IMR-90 (cell line): ENCODE measurements around the gene AJUBA. TPM values are rescaled to one million over a fixed set of nuclear protein-coding genes. Genes with fewer than 3 reads are reported as not detected.

Source experiments
- ATAC-seq: fragments of 200-7000 bp; cut with Tn5 transposase; 2 replicates; pipeline ENCODE4 v1.9.1; 2020; ENCODE audit warnings: low read depth, mild to moderate bottlenecking, moderate library complexity
- BruUV-seq: library from RNA; stranded (reverse); fragments of 400-500 nt; replicated peaks from 2 replicates; lab custom pipeline; 2021; lab: Mats Ljungman, UMichigan
- CTCF ChIA-PET: fragments of 300-600 bp; formaldehyde crosslinking; extraction: SDS; loops from one replicate; lab custom pipeline; 2021; ENCODE audit warnings: antibody characterized with exemption; lab: Yijun Ruan, JAX
- POLR2A ChIA-PET: fragments of 300-600 bp; sonication (Branson Sonifier 250); formaldehyde crosslinking; loops from one replicate; lab custom pipeline; 2022; ENCODE audit warnings: antibody characterized with exemption; ENCODE audit not compliant: unreplicated experiment; lab: Charles Lee
- DNase-seq: peaks from one replicate; pipeline ENCODE4 v3.0.0; 2013
- H2AFZ ChIP-seq: replicated peaks from 2 replicates; pipeline ENCODE3; 2013; ENCODE audit warnings: low read length, mild to moderate bottlenecking; ENCODE audit not compliant: poor library complexity
- H2AK5ac ChIP-seq: 2 replicates; pipeline ENCODE4 v1.6.1; 2013; ENCODE audit warnings: low read depth, low read length, inconsistent platforms
- H2AK9ac ChIP-seq: replicated peaks from 2 replicates; pipeline ENCODE3; 2013; ENCODE audit warnings: mild to moderate bottlenecking, low read depth, low read length, moderate library complexity; ENCODE audit not compliant: poor library complexity
- H2BK120ac ChIP-seq: 2 replicates; pipeline ENCODE4 v1.6.1; 2013; ENCODE audit warnings: low read depth, low read length, inconsistent platforms
- H2BK15ac ChIP-seq: 3 replicates; pipeline ENCODE4 v1.6.1; 2013; ENCODE audit warnings: low read depth, low read length, inconsistent platforms
- H2BK20ac ChIP-seq: 2 replicates; pipeline ENCODE4 v1.6.1; 2013; ENCODE audit warnings: low read depth, mild to moderate bottlenecking, inconsistent platforms, low read length, moderate library complexity
- H2BK5ac ChIP-seq: 2 replicates; pipeline ENCODE4 v1.6.1; 2013; ENCODE audit warnings: mild to moderate bottlenecking, low read depth, low read length, inconsistent platforms; ENCODE audit not compliant: poor library complexity, severe bottlenecking
- H3K14ac ChIP-seq: replicated peaks from 2 replicates; pipeline ENCODE4 v1.6.1; 2013; ENCODE audit warnings: low read depth, low read length, inconsistent platforms
- H3K18ac ChIP-seq: 2 replicates; pipeline ENCODE4 v1.6.1; 2013; ENCODE audit warnings: low read depth, low read length, control low read depth
- H3K23ac ChIP-seq: 2 replicates; pipeline ENCODE4 v1.6.1; 2013; ENCODE audit warnings: low read depth, low read length, inconsistent platforms
- H3K27ac ChIP-seq: 2 replicates; pipeline ENCODE4 v1.5.1; 2013; ENCODE audit warnings: mild to moderate bottlenecking, control low read depth, low read length; ENCODE audit not compliant: insufficient read depth
- H3K27me3 ChIP-seq: 2 replicates; pipeline ENCODE4 v1.6.1; 2013; ENCODE audit warnings: low read length; ENCODE audit not compliant: control insufficient read depth, insufficient read depth
- H3K36me3 ChIP-seq: 2 replicates; pipeline ENCODE4 v1.6.1; 2013; ENCODE audit warnings: low read length, mixed read lengths; ENCODE audit not compliant: control insufficient read depth, insufficient read depth
- H3K4ac ChIP-seq: 2 replicates; pipeline ENCODE4 v1.6.1; 2013; ENCODE audit warnings: low read depth, low read length, inconsistent platforms
- H3K4me1 ChIP-seq: 2 replicates; pipeline ENCODE4 v1.6.1; 2013; ENCODE audit warnings: low read length, mixed read lengths; ENCODE audit not compliant: control insufficient read depth, insufficient read depth
- H3K4me2 ChIP-seq: 2 replicates; pipeline ENCODE4 v1.6.1; 2013; ENCODE audit warnings: low read depth, mild to moderate bottlenecking, control low read depth, low read length, moderate library complexity
- H3K4me3 ChIP-seq: 2 replicates; pipeline ENCODE4 v1.5.1; 2013; ENCODE audit warnings: low read depth, mild to moderate bottlenecking, control low read depth, low read length, moderate library complexity; ENCODE audit not compliant: insufficient read depth
- H3K56ac ChIP-seq: 2 replicates; pipeline ENCODE4 v1.6.1; 2013; ENCODE audit warnings: low read length, inconsistent platforms; ENCODE audit not compliant: insufficient read depth; ENCODE audit errors: extremely low read depth
- H3K79me1 ChIP-seq, 2 experiments: 2 replicates each; pipeline ENCODE4 v1.6.1; 2013; ENCODE audit warnings: low read length in 2 of 2, inconsistent platforms in 1 of 2, low read depth in 1 of 2
- H3K9ac ChIP-seq: 2 replicates; pipeline ENCODE4 v1.6.1; 2013; ENCODE audit warnings: low read depth, low read length, control low read depth
- H3K9me1 ChIP-seq: 2 replicates; pipeline ENCODE4 v1.6.1; 2013; ENCODE audit warnings: low read length, inconsistent platforms; ENCODE audit not compliant: insufficient read depth
- H3K9me3 ChIP-seq: 2 replicates; pipeline ENCODE4 v1.6.1; 2013; ENCODE audit warnings: low read length; ENCODE audit not compliant: control insufficient read depth, insufficient read depth
- H4K20me1 ChIP-seq: 2 replicates; pipeline ENCODE4 v1.6.1; 2013; ENCODE audit warnings: low read length, inconsistent platforms; ENCODE audit not compliant: insufficient read depth
- H4K5ac ChIP-seq: 2 replicates; pipeline ENCODE4 v1.6.1; 2013; ENCODE audit warnings: mild to moderate bottlenecking, low read depth, low read length, control low read depth
- H4K8ac ChIP-seq, 2 experiments: 2 replicates each; pipeline ENCODE4 v1.6.1; 2013; ENCODE audit warnings: low read depth in 2 of 2, low read length in 2 of 2, control low read depth in 1 of 2, inconsistent platforms in 1 of 2
- H4K91ac ChIP-seq: 2 replicates; pipeline ENCODE4 v1.6.1; 2013; ENCODE audit warnings: low read depth, low read length, inconsistent platforms; ENCODE audit not compliant: insufficient read depth
- BHLHE40 ChIP-seq: fragments of 150-350 bp; IDR thresholded peaks from 2 replicates; pipeline ENCODE4 v1.6.1; 2016; ENCODE audit warnings: mild to moderate bottlenecking, low read depth, low read length
- CEBPB ChIP-seq: IDR thresholded peaks from 2 replicates; pipeline ENCODE4 v1.6.1; 2012; ENCODE audit warnings: low read depth, low read length, improper control_type of control experiment
- CHD1 ChIP-seq: IDR thresholded peaks from 2 replicates; pipeline ENCODE4 v1.6.1; 2012; ENCODE audit warnings: low read depth, low read length, improper control_type of control experiment
- CTCF ChIP-seq: conservative IDR thresholded peaks from 2 replicates; pipeline ENCODE4 v1.5.1; 2012; ENCODE audit warnings: mild to moderate bottlenecking, low read depth, low read length, improper control_type of control experiment
- ELK1 ChIP-seq: fragments of 150-350 bp; IDR thresholded peaks from 2 replicates; pipeline ENCODE4 v1.6.1; 2016; ENCODE audit warnings: low read depth, mild to moderate bottlenecking, low read length, moderate library complexity, borderline replicate concordance
- FOS ChIP-seq: fragments of 150-350 bp; IDR thresholded peaks from 2 replicates; pipeline ENCODE4 v1.6.1; 2016; ENCODE audit warnings: low read depth, low read length
- MAFK ChIP-seq: IDR thresholded peaks from 2 replicates; pipeline ENCODE4 v1.6.1; 2012; ENCODE audit warnings: low read depth, low read length, improper control_type of control experiment
- MAZ ChIP-seq: IDR thresholded peaks from 2 replicates; pipeline ENCODE4 v1.6.1; 2012; ENCODE audit warnings: low read depth, mild to moderate bottlenecking, low read length, improper control_type of control experiment, moderate library complexity, borderline replicate concordance
- RAD21 ChIP-seq: IDR thresholded peaks from 2 replicates; pipeline ENCODE4 v1.6.1; 2012; ENCODE audit warnings: low read length, improper control_type of control experiment
- RCOR1 ChIP-seq: IDR thresholded peaks from 2 replicates; pipeline ENCODE4 v1.6.1; 2012; ENCODE audit warnings: mild to moderate bottlenecking, low read length, improper control_type of control experiment; ENCODE audit not compliant: insufficient replicate concordance
- dilution Hi-C: fragments of 300-500 bp; cut with HindIII; formaldehyde crosslinking; loops from one replicate; pipeline ENCODE4 v1.14.3; 2018; ENCODE audit warnings: low sequenced_read_pairs; ENCODE audit not compliant: unreplicated experiment
- in situ Hi-C: fragments of 300-500 bp; cut with MboI; formaldehyde crosslinking; loops from 3 replicates; pipeline ENCODE4 v1.14.3; 2019; ENCODE audit warnings: low sequenced_read_pairs, inconsistent platforms, mixed read lengths
- intact Hi-C: fragments of 100-400 bp; cut with micrococcal nuclease; formaldehyde crosslinking; loops from 2 replicates; pipeline ENCODE4 v1.10.0; 2022
- polyA plus RNA-seq, 3 experiments: library from polyadenylated mRNA; depleted of rRNA; stranded (reverse); fragments of >200 nt; gene quantifications; 2 replicates each; pipeline ENCODE4 v1.2.3, GENCODE V29; 2012; ENCODE audit warnings: low replicate concordance in 1 of 3
- total RNA-seq: library from RNA; depleted of rRNA; stranded (reverse); fragments of >200 nt; gene quantifications from 2 replicates; pipeline ENCODE4 v1.2.3, GENCODE V29; 2012

The AJUBA gene
- total and polyA plus RNA-seq, 2 of the 4 experiments (the other 2 are of a cell fraction) = 46.4 to 67.6 TPM

- no peak for TF ChIP-seq FOS
These were observed 12.5 kb upstream of the AJUBA start (continued) for GRCh38 chr14:22994762-22995275.

- H3K14ac ChIP-seq = no peak overlapping the region
- no peak overlapping the region for H2BK15ac ChIP-seq
- H3K79me1 ChIP-seq = no peaks in the 10 kb centered on the region
- no peak overlapping the region for H3K9ac ChIP-seq
- H3K4me1 ChIP-seq = peaks cover 4% of the 10 kb centered on the region
- ChIA-PET POLR2A (interaction anchor here (0.6 kb wide), 1 partner anchor 38 kb away, joined by 9 read pairs; no protein-coding TSS in a partner anchor), CTCF (interaction anchor here (0.6 to 2.5 kb wide), 5 partner anchors 59 to 438 kb away, joined by 3 to 17 read pairs (median 4); partner anchors contain the start of gene CDH24)
- H4K20me1 ChIP-seq = no peaks in the 10 kb centered on the region
- H2BK5ac ChIP-seq = no peak overlapping the region
- no peaks in the 10 kb centered on the region for H3K36me3 ChIP-seq
- no peak overlapping the region for H3K23ac ChIP-seq
- H4K8ac ChIP-seq = no peak overlapping the region
- H3K56ac ChIP-seq = no peak overlapping the region
- no peak overlapping the region for H2BK20ac ChIP-seq
- no peak overlapping the region for H2BK120ac ChIP-seq
- H3K9me1 ChIP-seq = no peaks in the 10 kb centered on the region; the same call in 1 of the 2 replicates
- TF ChIP-seq MAFK (no peak), CTCF (no peak), MAZ (no peak), RCOR1 (no peak), CHD1 (no peak), BHLHE40 (no peak), CEBPB (no peak), RAD21 (no peak), ELK1 (no peak)
- no peak overlapping the region for H3K4me3 ChIP-seq
- BruUV-seq = no TSS peak
- DNase-seq (no peak), ATAC-seq (no peak)
- no peak overlapping the region for H2AK9ac ChIP-seq
- H4K91ac ChIP-seq = no peak overlapping the region
- dilution Hi-C loops (no loop called here), intact Hi-C loops (no loop called here), in situ Hi-C loops (loop anchor here (5.0 kb wide), 1 partner anchor 59 kb away; no protein-coding TSS in a partner anchor)
- H3K18ac ChIP-seq = no peak overlapping the region
- H3K4ac ChIP-seq = no peak overlapping the region
- no peaks in the 10 kb centered on the region for H3K9me3 ChIP-seq
- no peak overlapping the region for H3K4me2 ChIP-seq
- H2AFZ ChIP-seq = no peak overlapping the region
- no peak overlapping the region for H2AK5ac ChIP-seq
- H4K5ac ChIP-seq = no peak overlapping the region
- no peak overlapping the region for H3K27ac ChIP-seq
- H3K27me3 ChIP-seq = no peaks in the 10 kb centered on the region; the same call in 1 of the 2 replicates
These were observed 11.2 kb upstream of the AJUBA start for GRCh38 chr14:22993517-22993916.
